Measurements from ENCODE around the gene DYNLT2B.

Gene DYNLT2B

GRCh38 chr3:196335503-196335948 lies 17.5 kb upstream of the DYNLT2B start:
- Histone ChIP-seq H3K4me3 (ENCODE audit: low read depth in 1 of 2, low read length in 1 of 2) (no peak overlapping the region), H3K36me3 (no peaks in the 10 kb centered on the region), H3K27me3 (no peaks in the 10 kb centered on the region), H3K27ac (no peak overlapping the region), H3K4me1 (ENCODE audit: control insufficient read depth in 1 of 2, insufficient read depth in 1 of 2, low read depth in 1 of 2, low read length in 1 of 2) (no peaks in the 10 kb centered on the region), H3K9me3 (no peaks in the 10 kb centered on the region)
- TF ChIP-seq CTCF (IDR thresholded peaks at IDR 0.05), result no peak

GRCh38 chr3:196334982-196335381 lies 16.9 kb upstream of the DYNLT2B start:
- H3K4me3 ChIP-seq (ENCODE audit: low read depth in 1 of 2, low read length in 1 of 2), result no peak overlapping the region
- no peak for TF ChIP-seq CTCF (IDR thresholded peaks at IDR 0.05)
- H3K27me3 ChIP-seq, result no peaks in the 10 kb centered on the region

GRCh38 chr3:196332168-196332567 lies 14.1 kb upstream of the DYNLT2B start:
- Histone ChIP-seq H3K27ac (no peak overlapping the region), H3K4me3 (ENCODE audit: low read depth in 1 of 2, low read length in 1 of 2) (no peak overlapping the region), H3K27me3 (no peaks in the 10 kb centered on the region), H3K36me3 (no peaks in the 10 kb centered on the region), H3K4me1 (ENCODE audit: control insufficient read depth in 1 of 2, insufficient read depth in 1 of 2, low read depth in 1 of 2, low read length in 1 of 2) (no peaks in the 10 kb centered on the region), H3K9me3 (no peaks in the 10 kb centered on the region)
- no peak for TF ChIP-seq CTCF (IDR thresholded peaks at IDR 0.05)

More at GRCh38 chr3:196334982-196335381, 16.9 kb upstream of the DYNLT2B start:
- H3K4me1 ChIP-seq (ENCODE audit: control insufficient read depth in 1 of 2, insufficient read depth in 1 of 2, low read depth in 1 of 2, low read length in 1 of 2), result no peaks in the 10 kb centered on the region
- no peaks in the 10 kb centered on the region for H3K9me3 ChIP-seq
- no peaks in the 10 kb centered on the region for H3K36me3 ChIP-seq
- H3K27ac ChIP-seq, result no peak overlapping the region

GRCh38 chr3:196327405-196327804 lies 9.4 kb upstream of the DYNLT2B start:
- Histone ChIP-seq H3K27me3 (no peaks in the 10 kb centered on the region), H3K4me3 (ENCODE audit: low read depth in 1 of 2, low read length in 1 of 2) (no peak overlapping the region), H3K9me3 (no peaks in the 10 kb centered on the region), H3K27ac (no peak overlapping the region), H3K36me3 (no peaks in the 10 kb centered on the region), H3K4me1 (ENCODE audit: control insufficient read depth in 1 of 2, insufficient read depth in 1 of 2, low read depth in 1 of 2, low read length in 1 of 2) (no peaks in the 10 kb centered on the region)
- TF ChIP-seq CTCF (IDR thresholded peaks at IDR 0.05), result no peak

GRCh38 chr3:196326936-196327335 lies 8.9 kb upstream of the DYNLT2B start:
- Histone ChIP-seq H3K4me3 (ENCODE audit: low read depth in 1 of 2, low read length in 1 of 2) (no peak overlapping the region), H3K4me1 (ENCODE audit: control insufficient read depth in 1 of 2, insufficient read depth in 1 of 2, low read depth in 1 of 2, low read length in 1 of 2) (no peaks in the 10 kb centered on the region), H3K9me3 (no peaks in the 10 kb centered on the region), H3K27ac (no peak overlapping the region), H3K27me3 (no peaks in the 10 kb centered on the region), H3K36me3 (no peaks in the 10 kb centered on the region)
- TF ChIP-seq CTCF (IDR thresholded peaks at IDR 0.05), result no peak

GRCh38 chr3:196323691-196324090 lies 5.7 kb upstream of the DYNLT2B start:
- peaks cover 0 to 3% of the 10 kb centered on the region in 2 experiments for H3K4me1 ChIP-seq (ENCODE audit: control insufficient read depth in 1 of 2, insufficient read depth in 1 of 2, low read depth in 1 of 2, low read length in 1 of 2)
- no peak overlapping the region for H3K4me3 ChIP-seq (ENCODE audit: low read depth in 1 of 2, low read length in 1 of 2)
- H3K9me3 ChIP-seq, result no peaks in the 10 kb centered on the region
- no peak for TF ChIP-seq CTCF (IDR thresholded peaks at IDR 0.05)
- H3K36me3 ChIP-seq, result no peaks in the 10 kb centered on the region
- H3K27ac ChIP-seq, result no peak overlapping the region
- H3K27me3 ChIP-seq, result no peaks in the 10 kb centered on the region
